NCI-H2081 treated with DMSO at 0.1 percent for 48 hours (cell line): ENCODE measurements around the gene NUMB.

Experiments used
- DNase-seq: peaks from one replicate; lab custom pipeline; 2025; lab: John Stamatoyannopoulos, UW

NUMB gene

GRCh38 chr14:73245480-73246325 lies 212.6 kb downstream of the NUMB start:
- no peak for DNase-seq

GRCh38 chr14:73244541-73245290 lies 213.6 kb downstream of the NUMB start:
- DNase-seq = no peak

DNA sequence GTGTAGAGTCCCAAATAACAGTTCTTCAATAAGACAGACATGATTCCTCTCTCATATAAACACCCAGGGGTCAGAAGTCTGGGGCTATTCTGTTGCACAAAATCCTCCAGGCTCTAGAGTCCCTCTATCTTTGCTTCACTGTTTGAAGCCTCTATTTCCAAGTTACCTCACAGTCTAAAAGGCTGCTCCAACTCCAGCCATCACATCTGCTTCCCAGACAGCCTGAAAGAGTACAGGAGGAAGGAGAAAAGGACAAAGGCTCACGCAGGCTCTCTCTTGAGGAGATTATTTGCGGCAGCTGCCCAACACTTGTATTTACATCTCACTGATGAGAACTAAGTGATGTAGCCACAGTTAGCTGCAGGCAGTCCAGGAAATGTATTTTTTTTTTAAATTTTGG lies 214.6 kb downstream of the NUMB start:
- DNase-seq = no peak

- DNase-seq = no peak
Measured at GRCh38 chr14:73243341-73243740, 215.0 kb downstream of the NUMB start.

- no peak for DNase-seq
Measured at GRCh38 chr14:73242357-73242901, 215.9 kb downstream of the NUMB start.

DNA sequence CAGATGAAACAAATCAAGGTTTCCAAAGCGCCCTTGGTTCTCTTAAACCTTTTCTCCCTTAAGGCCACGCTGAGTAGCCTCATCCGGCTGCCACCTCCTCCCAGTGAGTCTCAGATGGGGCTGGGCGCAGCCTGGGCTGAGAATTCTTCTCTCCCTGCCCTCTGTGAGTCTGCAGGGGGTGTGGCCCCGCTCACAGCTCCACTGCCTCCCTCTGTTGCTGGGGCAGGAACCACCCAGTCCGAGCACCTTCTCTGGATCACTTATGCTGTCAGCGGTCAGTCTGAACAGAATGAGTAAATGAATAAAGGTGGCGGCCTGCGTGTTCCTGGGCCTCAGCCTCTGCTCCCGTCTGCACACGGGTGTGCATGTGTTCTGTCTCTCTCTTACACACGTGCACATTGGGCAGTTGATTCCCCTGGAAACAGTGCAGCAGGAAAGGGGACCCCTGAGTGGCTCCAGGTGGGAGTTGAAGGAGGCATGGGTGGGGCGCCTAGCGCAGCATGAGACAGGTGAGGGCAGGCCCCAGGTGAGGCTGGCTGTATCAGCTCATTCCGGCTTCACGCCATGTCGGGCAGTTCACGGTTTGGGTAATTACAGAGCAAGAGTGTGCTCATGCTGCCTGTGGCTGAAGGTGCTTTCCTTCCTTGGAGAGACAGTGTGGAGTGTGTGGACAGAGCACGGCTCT lies 216.7 kb downstream of the NUMB start:
- DNase-seq = no peak

DNA sequence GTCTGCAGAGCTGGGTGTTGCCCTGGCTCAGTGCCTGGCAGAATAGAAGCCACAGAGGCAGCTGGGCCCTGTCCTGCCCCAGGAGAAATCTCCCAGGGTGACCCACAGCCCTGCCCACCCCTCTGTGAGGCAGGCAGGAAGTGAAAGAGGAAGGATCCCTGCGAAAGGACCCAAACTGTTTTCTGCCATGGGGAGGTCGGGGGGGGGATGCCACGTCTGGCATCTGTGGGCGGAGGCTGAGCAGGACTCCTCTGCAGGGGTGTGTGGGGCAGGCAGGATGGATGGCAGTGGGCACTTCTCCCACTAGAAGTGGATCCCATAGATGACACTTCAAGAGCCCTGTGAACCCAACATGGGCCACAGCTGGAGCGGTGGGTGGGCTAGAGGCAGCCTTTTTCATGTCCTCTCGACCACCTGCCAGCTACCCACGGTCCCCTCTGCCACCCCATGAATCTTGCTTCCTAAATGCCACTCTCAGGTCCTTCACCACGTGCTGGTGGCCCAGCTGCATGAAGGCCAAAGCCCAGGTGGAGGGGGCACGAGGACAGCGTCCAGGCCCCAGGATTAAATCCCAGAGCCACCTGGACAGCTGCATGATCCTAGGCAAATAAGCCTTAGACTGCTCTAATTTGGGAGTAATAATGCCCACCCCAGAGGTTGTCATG lies 217.4 kb downstream of the NUMB start:
- DNase-seq = no peak

DNA sequence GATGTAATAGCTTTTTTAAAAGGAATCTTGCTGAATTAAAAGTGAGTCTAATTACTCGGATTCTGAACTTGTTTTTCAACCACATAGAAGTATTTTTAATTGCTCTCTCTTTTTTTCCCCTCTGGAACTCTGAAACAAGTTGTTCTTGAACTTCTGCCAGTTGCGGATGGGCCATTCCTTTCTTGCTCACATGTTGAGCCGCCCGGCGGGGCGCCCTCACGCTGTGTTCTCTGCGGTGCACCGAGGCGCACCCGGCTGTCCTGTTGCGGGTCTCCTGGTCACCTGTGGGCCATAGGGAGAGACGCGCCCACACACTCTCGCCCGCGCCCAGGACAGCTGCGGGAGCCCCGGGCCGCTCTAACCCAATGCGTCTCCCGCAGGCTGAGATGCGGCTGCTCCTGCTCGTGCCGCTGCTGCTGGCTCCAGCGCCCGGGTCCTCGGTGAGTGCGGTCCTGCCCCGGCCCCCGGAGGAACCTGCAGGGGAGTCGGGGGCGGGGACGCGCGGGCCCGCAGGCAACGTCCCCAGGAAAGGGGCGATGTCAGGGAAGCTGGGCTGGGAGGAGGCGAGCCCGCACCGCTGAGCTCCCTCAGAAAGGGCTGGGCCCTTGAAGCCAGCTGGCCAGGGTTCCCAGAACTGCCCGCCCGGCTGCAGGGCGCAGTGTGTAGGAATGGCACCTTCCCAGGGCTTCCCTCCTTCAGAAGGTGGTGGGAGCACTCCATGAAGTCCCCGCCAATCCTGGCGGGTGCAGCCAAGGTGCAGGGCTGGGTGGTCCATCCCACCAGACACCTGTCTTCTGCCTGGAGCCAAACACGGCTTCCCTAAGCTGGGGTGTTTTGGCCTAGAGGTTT lies 218.7 kb downstream of the NUMB start:
- no peak for DNase-seq

GRCh38 chr14:73238941-73239340 lies 219.4 kb downstream of the NUMB start:
- no peak for DNase-seq

- no peak for DNase-seq
Measured at GRCh38 chr14:73238424-73238852, 219.9 kb downstream of the NUMB start.

DNA sequence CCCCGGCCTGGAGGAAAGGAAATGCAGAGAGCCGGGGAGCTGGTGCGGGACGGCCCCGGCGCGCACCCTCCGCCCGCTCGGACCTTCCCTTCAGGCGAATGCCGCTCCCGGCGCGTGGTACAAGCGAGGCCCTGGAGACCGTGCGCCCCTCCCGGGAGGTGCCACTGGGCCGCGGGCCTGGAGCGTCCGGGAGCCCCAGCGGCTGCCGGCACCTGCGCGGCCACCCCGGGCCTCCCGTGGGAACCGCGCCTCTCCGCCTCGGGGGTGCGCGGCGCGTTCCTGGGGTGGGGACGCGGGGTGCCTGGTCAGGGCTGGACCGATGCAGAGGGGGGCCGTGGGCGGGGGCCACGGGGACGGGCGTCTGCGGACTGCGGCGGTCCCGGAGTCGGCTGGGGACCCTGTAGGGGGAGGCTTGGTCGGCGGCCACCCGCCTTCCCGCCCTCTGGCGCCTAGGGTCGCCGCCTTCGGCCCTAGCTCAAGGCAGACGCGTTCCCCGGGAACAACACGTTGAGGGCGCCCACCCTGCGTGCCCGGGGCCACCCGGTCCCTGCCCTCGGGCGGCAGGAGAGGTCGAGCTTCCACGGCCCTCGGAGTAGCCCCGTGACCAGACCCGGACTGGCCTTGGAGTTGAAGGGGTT lies 220.4 kb downstream of the NUMB start:
- DNase-seq = no peak

- DNase-seq = no peak
Measured at GRCh38 chr14:73237219-73237785, 221.0 kb downstream of the NUMB start, which contains the start of gene PAPLN. TSS of gene PAPLN (plus strand) at chr14:73237506. CDS start at chr14:73239779, 2,273 bp downstream.

GRCh38 chr14:73236752-73237218 lies 221.6 kb downstream of the NUMB start:
- no peak for DNase-seq

- no peak for DNase-seq
Measured at GRCh38 chr14:73236157-73236556, 222.2 kb downstream of the NUMB start.

- DNase-seq = no peak
Measured at GRCh38 chr14:73235531-73236155, 222.7 kb downstream of the NUMB start.

- no peak for DNase-seq
Measured at GRCh38 chr14:73234586-73235394, 223.6 kb downstream of the NUMB start.

DNA sequence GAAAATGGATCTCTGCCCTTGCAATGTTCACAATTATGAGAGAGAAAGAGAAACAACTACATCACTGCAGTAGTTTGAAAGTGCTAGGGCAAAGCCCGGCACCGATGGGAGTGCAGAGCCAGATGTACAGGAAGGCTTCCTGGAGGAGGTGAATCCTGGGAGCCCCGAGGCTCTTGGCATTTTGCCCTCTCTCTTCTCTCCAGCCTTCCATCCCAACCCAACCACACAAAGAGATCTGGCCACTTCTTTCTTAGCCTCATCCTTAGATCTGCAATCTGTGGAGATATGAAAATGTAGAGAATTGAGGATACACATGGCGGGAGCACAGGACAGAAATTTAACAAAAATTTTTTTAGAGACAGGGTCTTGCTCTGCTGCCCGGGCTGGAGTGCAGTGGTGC lies 224.3 kb downstream of the NUMB start:
- no peak for DNase-seq

GRCh38 chr14:73233564-73233963 lies 224.8 kb downstream of the NUMB start:
- no peak for DNase-seq
